GM13977 (cell line): ENCODE measurements around the gene CDC14A.
"Not testable (repeated sequence)": the region's sequence is repeated elsewhere in the genome, so short reads cannot be mapped to it uniquely, and the experiment has no call there.

Source experiments
- DNase-seq: peaks from one replicate; pipeline ENCODE4 v3.0.0; 2012; ENCODE audit warnings: low spot score
- CTCF ChIP-seq: IDR thresholded peaks from 2 replicates; pipeline ENCODE4 v1.5.1; 2012; ENCODE audit warnings: mild to moderate bottlenecking, control low read depth; ENCODE audit not compliant: insufficient read depth; ENCODE audit errors: extremely low read depth, missing control alignments
- in situ Hi-C: fragments of 300-500 bp; cut with MboI; formaldehyde crosslinking; loops from one replicate; pipeline ENCODE4 v1.12.0; 2022; ENCODE audit warnings: low sequenced_read_pairs, low pct_unique_long_range_greater_than_20kb, mixed read lengths, inconsistent platforms; ENCODE audit not compliant: unreplicated experiment

Gene CDC14A

GRCh38 chr1:100361511-100362089, 9.3 kb downstream of the CDC14A start:
- in situ Hi-C loops: no loop called here
- TF ChIP-seq CTCF: no peak
- DNase-seq: no peak

- in situ Hi-C loops: no loop called here
- no peak for TF ChIP-seq CTCF
- DNase-seq: no peak
These were observed 10.6 kb downstream of the CDC14A start for GRCh38 chr1:100362821-100363466.

DNA sequence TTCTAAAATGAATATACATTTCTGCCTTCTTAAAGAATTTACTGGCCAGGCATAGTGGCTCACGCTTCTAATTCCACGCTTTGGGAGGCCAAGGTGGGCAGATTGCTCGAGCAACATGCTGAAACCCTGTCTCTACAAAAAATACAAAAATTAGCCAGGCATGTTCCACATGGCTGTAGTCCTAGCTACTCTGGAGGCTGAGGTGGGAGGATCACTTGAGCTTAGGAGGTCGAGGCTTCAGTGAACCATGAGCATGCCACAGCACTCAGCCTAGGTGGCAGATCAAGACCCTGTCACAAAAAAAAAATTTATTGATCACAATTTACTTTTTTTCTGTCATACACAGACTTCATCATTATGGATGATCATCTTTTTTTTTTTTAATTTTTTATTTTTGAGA, 11.5 kb downstream of the CDC14A start:
- TF ChIP-seq CTCF: no peak
- in situ Hi-C loops: no loop called here
- DNase-seq: no peak

GRCh38 chr1:100364697-100365096, 12.4 kb downstream of the CDC14A start:
- no peak for DNase-seq
- TF ChIP-seq CTCF: no peak
- in situ Hi-C loops: no loop called here

- no peak for DNase-seq
- no peak for TF ChIP-seq CTCF
- in situ Hi-C loops: no loop called here
These were observed 13.9 kb downstream of the CDC14A start for GRCh38 chr1:100366209-100366525.

GRCh38 chr1:100369339-100369738, 17.0 kb downstream of the CDC14A start:
- DNase-seq, in situ Hi-C loops: not testable (repeated sequence)

GRCh38 chr1:100373953-100374352, 21.6 kb downstream of the CDC14A start:
- DNase-seq, in situ Hi-C loops: not testable (repeated sequence)

GRCh38 chr1:100376890-100377289, 24.6 kb downstream of the CDC14A start:
- in situ Hi-C loops, DNase-seq: not testable (repeated sequence)
